Tibial nerve (tissue), 4 donors: ENCODE results near the gene HOXD13.

Experiments
- CTCF ChIP-seq, 5 experiments: fragments of 200-600 bp in 3 of 5; fragments of 450-650 bp in 2 of 5; sonication (generic) in 3 of 5; IDR thresholded peaks; one replicate each; pipeline ENCODE4 v1.5.1; 2016 to 2019; ENCODE audit warnings: antibody characterized with exemption in 5 of 5, mild to moderate bottlenecking in 3 of 5, moderate library complexity in 2 of 5
- EP300 ChIP-seq, 2 donors: sonication (generic); formaldehyde crosslinking; IDR thresholded peaks; one replicate each; pipeline ENCODE4 v1.6.1; 2017; ENCODE audit warnings: antibody characterized with exemption in 2 of 2, mild to moderate bottlenecking in 1 of 2
- POLR2A ChIP-seq, 2 donors: fragments of 450-650 bp; IDR thresholded peaks; one replicate each; pipeline ENCODE4 v1.6.1; 2017; ENCODE audit warnings: antibody characterized with exemption in 2 of 2, mild to moderate bottlenecking in 2 of 2, moderate library complexity in 2 of 2

GRCh38 chr2:176083796-176084261 lies 8.7 kb upstream of the HOXD13 start, which contains the start of gene EVX2:
- TF ChIP-seq CTCF (IDR thresholded peaks at IDR 0.05) (no peak), POLR2A (IDR thresholded peaks at IDR 0.05) (no peak), EP300 (IDR thresholded peaks at IDR 0.05) (no peak)
